Activated CD4-positive, alpha-beta T cell treated with anti-CD3 and anti-CD28 coated beads, Interleukin-2, amount 10 ng/mL, durations not matched to agents 24 days and 14 days (primary cell): ENCODE measurements around the gene TPRKB. TPM values are rescaled to one million over a fixed set of nuclear protein-coding genes. Genes with fewer than 3 reads are reported as not detected.
"Not testable (repeated sequence)": the region's sequence is repeated elsewhere in the genome, so short reads cannot be mapped to it uniquely, and the experiment has no call there.

ENCODE experiments used
- DNase-seq: peaks from one replicate; pipeline ENCODE4 v3.0.0; 2022
- H3K27ac Mint-ChIP-seq: one replicate; pipeline ENCODE4 v1.8.0; 2022; ENCODE audit warnings: mild to moderate bottlenecking, mixed read lengths
- H3K27me3 Mint-ChIP-seq: one replicate; pipeline ENCODE4 v1.8.0; 2022; ENCODE audit warnings: mixed read lengths
- H3K36me3 Mint-ChIP-seq: one replicate; pipeline ENCODE4 v1.8.0; 2022; ENCODE audit warnings: low read depth, mild to moderate bottlenecking, mixed read lengths
- H3K4me1 Mint-ChIP-seq: one replicate; pipeline ENCODE4 v1.8.0; 2021; ENCODE audit warnings: mixed read lengths
- H3K4me3 Mint-ChIP-seq: one replicate; pipeline ENCODE4 v1.8.0; 2022; ENCODE audit warnings: mild to moderate bottlenecking, moderate library complexity, mixed read lengths
- H3K9me3 Mint-ChIP-seq: one replicate; pipeline ENCODE4 v1.8.0; 2021; ENCODE audit warnings: mixed read lengths
- intact Hi-C: fragments of 100-400 bp; cut with micrococcal nuclease; formaldehyde crosslinking; loops from one replicate; pipeline ENCODE4 v1.15.1; 2023
- total RNA-seq: library from RNA; stranded (reverse); gene quantifications from 2 replicates; pipeline ENCODE4 v1.2.3, GENCODE V29; 2022

TPRKB gene
- total RNA-seq, 1 donor from 2014 or later, result 37.6 TPM

GRCh38 chr2:73718851-73719621, 18.1 kb downstream of the TPRKB start:
- H3K4me3 Mint-ChIP-seq, result no peak overlapping the region
- H3K9me3 Mint-ChIP-seq, result peaks cover 8% of the 10 kb centered on the region
- H3K4me1 Mint-ChIP-seq, result no peaks in the 10 kb centered on the region
- no peak for DNase-seq
- no peak overlapping the region for H3K27ac Mint-ChIP-seq
- H3K27me3 Mint-ChIP-seq, result peaks cover 5% of the 10 kb centered on the region
- no peaks in the 10 kb centered on the region for H3K36me3 Mint-ChIP-seq
- intact Hi-C loops, result no loop called here

- H3K27me3 Mint-ChIP-seq, result peaks cover 5% of the 10 kb centered on the region
- no peaks in the 10 kb centered on the region for H3K4me1 Mint-ChIP-seq
- DNase-seq, result no peak
- H3K36me3 Mint-ChIP-seq, result no peaks in the 10 kb centered on the region
- H3K4me3 Mint-ChIP-seq, result no peak overlapping the region
- peaks cover 11% of the 10 kb centered on the region for H3K9me3 Mint-ChIP-seq
- intact Hi-C loops, result no loop called here
- no peak overlapping the region for H3K27ac Mint-ChIP-seq
These were observed 18.7 kb downstream of the TPRKB start for GRCh38 chr2:73718421-73718820.

DNA sequence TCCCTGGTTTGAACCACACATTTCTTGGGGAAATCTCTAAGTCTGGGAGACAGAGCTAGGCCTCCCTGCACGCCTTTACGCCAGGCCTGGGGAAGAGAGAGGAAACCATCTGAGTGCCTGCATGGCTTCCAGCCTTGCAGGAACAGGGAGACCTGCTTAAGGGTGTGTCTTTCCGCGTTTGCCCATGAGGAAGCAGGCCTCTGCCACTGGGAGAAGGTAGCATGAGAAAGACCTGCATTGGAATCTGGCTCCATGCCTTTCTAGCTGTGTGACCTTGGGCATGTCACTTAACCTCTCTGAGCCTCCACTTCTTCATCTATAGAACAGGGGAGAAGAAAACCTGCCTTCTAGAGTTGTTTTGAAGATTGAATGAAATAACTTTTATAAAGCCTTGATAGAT, 19.4 kb downstream of the TPRKB start:
- H3K36me3 Mint-ChIP-seq, H3K27me3 Mint-ChIP-seq, DNase-seq, H3K4me3 Mint-ChIP-seq, H3K4me1 Mint-ChIP-seq, H3K27ac Mint-ChIP-seq, intact Hi-C loops: not testable (repeated sequence)
- H3K9me3 Mint-ChIP-seq, result peaks cover 12% of the 10 kb centered on the region

- Mint-ChIP-seq H3K27ac (no peak overlapping the region), H3K4me3 (no peak overlapping the region), H3K36me3 (no peaks in the 10 kb centered on the region), H3K4me1 (no peaks in the 10 kb centered on the region), H3K27me3 (peaks cover 5% of the 10 kb centered on the region), H3K9me3 (peaks cover 12% of the 10 kb centered on the region)
- no peak for DNase-seq
- intact Hi-C loops, result no loop called here
These were observed 19.9 kb downstream of the TPRKB start for GRCh38 chr2:73717251-73717606.

- H3K4me3 Mint-ChIP-seq, result no peak overlapping the region
- H3K27me3 Mint-ChIP-seq, result peaks cover 5% of the 10 kb centered on the region
- H3K36me3 Mint-ChIP-seq, result no peaks in the 10 kb centered on the region
- H3K27ac Mint-ChIP-seq, result no peak overlapping the region
- intact Hi-C loops, result no loop called here
- DNase-seq, result no peak
- H3K9me3 Mint-ChIP-seq, result peaks cover 12% of the 10 kb centered on the region
- H3K4me1 Mint-ChIP-seq, result no peaks in the 10 kb centered on the region
These were observed 20.4 kb downstream of the TPRKB start for GRCh38 chr2:73716543-73717250.

GRCh38 chr2:73714091-73714490, 23.1 kb downstream of the TPRKB start:
- Mint-ChIP-seq H3K27me3 (peaks cover 5% of the 10 kb centered on the region), H3K36me3 (no peaks in the 10 kb centered on the region)
- intact Hi-C loops, result no loop called here

GRCh38 chr2:73708527-73708926, 28.6 kb downstream of the TPRKB start:
- intact Hi-C loops, result no loop called here
- no peaks in the 10 kb centered on the region for H3K36me3 Mint-ChIP-seq

More at GRCh38 chr2:73714091-73714490, 23.1 kb downstream of the TPRKB start:
- no peak overlapping the region for H3K4me3 Mint-ChIP-seq
- no peaks in the 10 kb centered on the region for H3K4me1 Mint-ChIP-seq
- H3K27ac Mint-ChIP-seq, result no peak overlapping the region
- no peak for DNase-seq
- H3K9me3 Mint-ChIP-seq, result peaks cover 15% of the 10 kb centered on the region

DNA sequence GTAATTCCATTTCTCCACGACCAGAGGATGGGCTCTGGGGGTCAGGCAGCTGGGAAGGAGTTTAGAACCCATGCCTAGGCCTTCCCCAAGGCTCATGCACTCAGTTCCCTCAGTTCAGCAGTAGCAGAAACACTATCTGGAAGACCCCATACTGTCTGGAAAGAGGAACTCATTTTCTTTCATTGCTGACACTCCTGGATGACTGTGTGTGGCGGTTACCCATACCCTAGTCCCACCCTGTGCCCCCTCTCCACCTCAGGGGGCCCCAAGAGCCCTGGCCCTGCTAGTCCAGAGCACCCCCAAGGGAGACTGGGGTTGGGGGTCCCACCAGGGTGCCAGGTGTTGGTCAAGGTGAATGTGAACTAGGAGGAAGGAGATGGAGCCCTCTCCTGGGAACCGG, 29.5 kb downstream of the TPRKB start:
- H3K36me3 Mint-ChIP-seq, result no peaks in the 10 kb centered on the region
- intact Hi-C loops, result no loop called here
- H3K9me3 Mint-ChIP-seq, result peaks cover 3% of the 10 kb centered on the region
- no peak overlapping the region for H3K27ac Mint-ChIP-seq
- no peaks in the 10 kb centered on the region for H3K4me1 Mint-ChIP-seq
- DNase-seq, result no peak
- no peak overlapping the region for H3K4me3 Mint-ChIP-seq
- no peaks in the 10 kb centered on the region for H3K27me3 Mint-ChIP-seq

More at GRCh38 chr2:73708527-73708926, 28.6 kb downstream of the TPRKB start:
- Mint-ChIP-seq H3K27me3 (no peaks in the 10 kb centered on the region), H3K27ac (no peak overlapping the region), H3K4me3 (no peak overlapping the region), H3K9me3 (peaks cover 5% of the 10 kb centered on the region), H3K4me1 (no peaks in the 10 kb centered on the region)
- no peak for DNase-seq

GRCh38 chr2:73707058-73707457, 30.1 kb downstream of the TPRKB start:
- Mint-ChIP-seq H3K9me3 (peaks cover 3% of the 10 kb centered on the region), H3K27me3 (no peaks in the 10 kb centered on the region), H3K36me3 (no peaks in the 10 kb centered on the region), H3K27ac (no peak overlapping the region), H3K4me3 (no peak overlapping the region), H3K4me1 (no peaks in the 10 kb centered on the region)
- no peak for DNase-seq
- intact Hi-C loops, result no loop called here

- intact Hi-C loops, result no loop called here
- Mint-ChIP-seq H3K36me3 (no peaks in the 10 kb centered on the region), H3K4me3 (no peak overlapping the region), H3K4me1 (no peaks in the 10 kb centered on the region), H3K9me3 (peaks cover 3% of the 10 kb centered on the region), H3K27me3 (no peaks in the 10 kb centered on the region), H3K27ac (no peak overlapping the region)
- DNase-seq, result no peak
These were observed 32.1 kb downstream of the TPRKB start for GRCh38 chr2:73705091-73705490.

DNA sequence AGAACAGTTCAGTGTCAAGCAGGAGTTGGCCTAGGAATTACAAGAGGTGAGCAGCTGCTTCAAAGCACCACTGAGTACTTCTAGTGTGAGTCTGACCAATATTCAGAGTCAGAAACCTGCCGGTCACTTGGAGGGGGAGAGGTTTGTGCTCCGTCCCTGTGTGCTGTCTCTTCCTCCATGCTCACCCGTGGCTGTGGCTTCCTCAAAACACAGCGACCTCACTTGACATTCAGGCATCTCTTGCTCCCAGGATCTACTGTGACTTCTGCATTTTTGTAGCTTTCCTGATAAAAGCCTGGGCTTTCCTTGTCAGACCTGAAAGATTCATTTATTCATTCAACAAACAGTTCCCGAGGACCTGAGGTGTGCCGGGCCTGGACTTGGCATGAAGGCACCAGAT, 32.9 kb downstream of the TPRKB start:
- Mint-ChIP-seq H3K9me3 (no peaks in the 10 kb centered on the region), H3K27me3 (no peaks in the 10 kb centered on the region), H3K36me3 (no peaks in the 10 kb centered on the region), H3K4me3 (no peak overlapping the region), H3K27ac (no peak overlapping the region), H3K4me1 (no peaks in the 10 kb centered on the region)
- intact Hi-C loops, result no loop called here
- DNase-seq, result no peak

DNA sequence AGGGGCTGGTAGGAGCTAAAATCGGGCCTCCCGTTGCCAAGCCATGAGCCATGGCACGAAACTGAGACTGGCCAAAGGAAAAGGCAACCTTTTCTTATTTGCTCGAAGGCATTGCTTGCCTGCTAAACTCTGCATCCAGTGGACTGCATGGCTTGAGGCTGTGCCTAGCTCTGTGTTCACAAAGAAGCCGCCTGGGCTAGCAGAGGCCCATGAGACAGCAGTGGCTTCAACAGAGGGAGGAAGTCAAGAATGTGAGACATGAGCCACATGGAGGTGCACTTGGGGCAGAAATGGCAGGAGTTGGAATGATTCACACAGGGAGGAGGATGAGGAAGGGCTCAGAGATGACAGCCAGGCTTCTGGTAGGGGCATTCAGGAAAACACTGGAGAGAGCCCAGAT, 33.5 kb downstream of the TPRKB start:
- Mint-ChIP-seq H3K36me3 (no peaks in the 10 kb centered on the region), H3K27me3 (no peaks in the 10 kb centered on the region), H3K9me3 (no peaks in the 10 kb centered on the region), H3K27ac (no peak overlapping the region), H3K4me3 (no peak overlapping the region), H3K4me1 (no peaks in the 10 kb centered on the region)
- DNase-seq, result no peak
- intact Hi-C loops, result no loop called here

DNA sequence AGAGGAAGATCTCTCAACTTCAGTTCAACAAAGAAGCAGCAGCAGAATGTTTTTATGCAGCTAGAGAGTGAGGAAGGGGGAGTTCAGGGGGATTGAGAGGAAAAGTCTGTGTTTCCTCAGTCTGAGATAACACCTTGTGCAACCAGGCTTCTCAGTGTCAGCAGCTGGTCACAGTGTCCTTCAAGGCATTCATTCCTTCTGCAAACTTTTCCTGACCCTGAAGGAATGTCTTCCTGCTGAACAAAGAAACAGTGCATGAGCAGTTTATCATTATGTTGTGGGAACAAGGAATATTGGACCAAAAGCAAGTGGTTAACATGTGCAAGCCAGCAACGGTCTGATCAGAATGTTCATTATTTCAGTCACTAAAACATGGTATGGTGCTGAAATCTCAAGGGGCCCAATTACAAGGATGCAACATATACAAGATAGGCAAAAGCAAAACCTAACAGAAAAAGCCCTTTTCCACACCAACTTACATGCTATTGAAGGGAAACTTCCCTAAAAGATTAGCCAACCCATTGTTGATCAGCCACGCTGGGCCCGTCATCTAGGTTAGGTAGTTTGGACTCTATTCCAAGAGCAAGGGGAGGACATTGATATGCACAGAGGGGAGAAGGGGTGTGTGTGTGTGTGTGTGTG, 34.2 kb downstream of the TPRKB start:
- H3K4me1 Mint-ChIP-seq, intact Hi-C loops, DNase-seq, H3K27me3 Mint-ChIP-seq, H3K4me3 Mint-ChIP-seq, H3K9me3 Mint-ChIP-seq, H3K36me3 Mint-ChIP-seq, H3K27ac Mint-ChIP-seq: not testable (repeated sequence)

- Mint-ChIP-seq H3K4me1 (no peaks in the 10 kb centered on the region), H3K9me3 (no peaks in the 10 kb centered on the region)
- intact Hi-C loops, result no loop called here
These were observed 35.0 kb downstream of the TPRKB start for GRCh38 chr2:73701968-73702665.

More at GRCh38 chr2:73701968-73702665, 35.0 kb downstream of the TPRKB start:
- DNase-seq, result no peak
- Mint-ChIP-seq H3K27me3 (no peaks in the 10 kb centered on the region), H3K4me3 (no peak overlapping the region), H3K27ac (no peak overlapping the region), H3K36me3 (no peaks in the 10 kb centered on the region)
